K562 (cell line): ENCODE data around the gene COPS6. TPM values are rescaled to one million over a fixed set of nuclear protein-coding genes. Genes with fewer than 3 reads are reported as not detected.

ENCODE experiments used
- ADNP ChIP-seq: fragments of 200-800 bp; sonication (Bioruptor generic); IDR thresholded peaks from 2 replicates; pipeline ENCODE4 v1.6.1; 2016; ENCODE audit warnings: missing genetic modification characterization, missing compliant biosample characterization
- AFF1 ChIP-seq, 2 experiments: fragments of 450-650 bp; IDR thresholded peaks; 2 replicates each; pipeline ENCODE4 v1.6.1; 2018; ENCODE audit warnings: mild to moderate bottlenecking in 2 of 2, low read depth in 1 of 2; ENCODE audit not compliant: partially characterized antibody in 2 of 2
- ARID3A ChIP-seq: IDR thresholded peaks from 2 replicates; pipeline ENCODE4 v1.6.1; 2012; ENCODE audit warnings: low read depth, low read length, improper control_type of control experiment, borderline replicate concordance
- ATF1 ChIP-seq, 2 experiments: fragments of 450-650 bp in 1 of 2; IDR thresholded peaks; 2 replicates each; pipeline ENCODE4 v1.6.1; 2016; ENCODE audit warnings: missing compliant biosample characterization in 1 of 2, missing genetic modification characterization in 1 of 2
- ATF3 ChIP-seq, 2 experiments: fragments of 450-650 bp in 1 of 2; sonication (generic) in 1 of 2; formaldehyde crosslinking in 1 of 2; IDR thresholded peaks in 1 of 2; conservative IDR thresholded peaks in 1 of 2; 2 replicates each; pipeline versions ENCODE4 v1.6.1 to v1.8.1; 2016 to 2023; ENCODE audit warnings: mild to moderate bottlenecking in 2 of 2, moderate library complexity in 2 of 2, inconsistent platforms in 1 of 2, missing genetic modification reagents in 1 of 2
- BRD4 ChIP-seq: fragments of 200-600 bp; sonication (generic); IDR thresholded peaks from 2 replicates; pipeline ENCODE4 v1.6.1; 2017; ENCODE audit warnings: inconsistent platforms
- HMBOX1 ChIP-seq: sonication (generic); IDR thresholded peaks from 2 replicates; pipeline ENCODE4 v1.6.1; 2016
- KDM4B ChIP-seq, 2 experiments: fragments of 450-650 bp in 1 of 2; sonication (generic) in 1 of 2; IDR thresholded peaks; 2 replicates each; pipeline ENCODE4 v1.6.1; 2016 to 2017; ENCODE audit warnings: borderline replicate concordance in 2 of 2, antibody characterized with exemption in 1 of 2, low read depth in 1 of 2, mild to moderate bottlenecking in 1 of 2
- KLF10 ChIP-seq: fragments of 250-450 bp; sonication (Bioruptor Pico); IDR thresholded peaks from 2 replicates; pipeline ENCODE4 v1.6.1; 2021; ENCODE audit warnings: matching md5 sums
- MCM3 ChIP-seq: fragments of 450-650 bp; IDR thresholded peaks from 2 replicates; pipeline ENCODE4 v1.6.1; 2016
- NCOA4 ChIP-seq: fragments of 450-650 bp; IDR thresholded peaks from 2 replicates; pipeline ENCODE4 v1.6.1; 2018; ENCODE audit warnings: mild to moderate bottlenecking; ENCODE audit not compliant: partially characterized antibody
- NR2C1 ChIP-seq, 2 experiments: fragments of 450-650 bp; IDR thresholded peaks; 2 replicates each; pipeline ENCODE4 v1.6.1; 2017; ENCODE audit warnings: mild to moderate bottlenecking in 2 of 2, antibody characterized with exemption in 1 of 2, inconsistent platforms in 1 of 2, missing compliant biosample characterization in 1 of 2, missing genetic modification characterization in 1 of 2
- PHB2 ChIP-seq: fragments of 450-650 bp; IDR thresholded peaks from 2 replicates; pipeline ENCODE4 v1.6.1; 2017; ENCODE audit warnings: low read depth
- TEAD2 ChIP-seq: fragments of 450-650 bp; IDR thresholded peaks from 2 replicates; pipeline ENCODE4 v1.6.1; 2016; ENCODE audit warnings: missing genetic modification characterization, control low read depth, missing compliant biosample characterization
- ZKSCAN1 ChIP-seq: fragments of 150-350 bp; IDR thresholded peaks from 2 replicates; pipeline ENCODE4 v1.6.1; 2016; ENCODE audit warnings: low read depth, low read length
- ZNF316 ChIP-seq: fragments of 450-650 bp; IDR thresholded peaks from 2 replicates; pipeline ENCODE4 v1.6.1; 2016
- ZNF507 ChIP-seq: conservative IDR thresholded peaks from 2 replicates; pipeline ENCODE4 v1.6.1; 2017; ENCODE audit warnings: missing genetic modification characterization, missing compliant biosample characterization
- ZNF57 ChIP-seq: fragments of 450-650 bp; formaldehyde crosslinking; IDR thresholded peaks from 2 replicates; pipeline ENCODE4 v1.4.0; 2020; ENCODE audit warnings: mild to moderate bottlenecking, moderate library complexity
- polyA plus RNA-seq, 8 experiments: library from polyadenylated mRNA; depleted of rRNA in 4 of 8; stranded (reverse) in 5 of 8; unstranded in 3 of 8; fragments of >200 nt; fragmentation: Nextera tagmentation in 2 of 8; fragmentation: Illumina TruSeq in 1 of 8; extraction: Ambion mirVana in 2 of 8; extraction: Trizol in 1 of 8; gene quantifications; 2 replicates each; pipeline versions ENCODE4 v1.2.1 to v1.2.3, GENCODE V29; 2011 to 2014; ENCODE audit warnings: inconsistent platforms in 1 of 8, missing spikeins in 1 of 8
- total RNA-seq, 7 experiments: library from RNA; depleted of rRNA in 6 of 7; stranded (reverse); fragments of >200 nt in 6 of 7; fragmentation: Illumina TruSeq in 2 of 7; extraction: Trizol in 2 of 7; gene quantifications; 2 replicates each; pipeline versions ENCODE4 v1.2.1 to v1.2.3, GENCODE V29; 2011 to 2021; ENCODE audit warnings: low replicate concordance in 1 of 7

Gene COPS6
- total and polyA plus RNA-seq, 9 of the 15 experiments (the other 6 are each of a cell fraction or from before 2014, with no cell fraction given), result 63.0 to 331 (median 168) TPM

- TF ChIP-seq NR2C1 (IDR thresholded peaks at IDR 0.05) (peak; percentile 73), NR2C1 (tag; IDR thresholded peaks at IDR 0.05) (peak; percentile 57), ARID3A (no peak), HMBOX1 (no peak), ZNF316 (no peak), KLF10 (CRISPR knock-in tag) (no peak), ZKSCAN1 (no peak), ADNP (tag) (no peak), KDM4B (IDR thresholded peaks at IDR 0.05; ENCODE audit: borderline replicate concordance in 2 of 2, low read depth in 1 of 2) (peak in 1 of 2 experiments; percentile 48; a peak in 1 of 4 replicates), NCOA4 (no peak), ATF1 (CRISPR knock-in tag; IDR thresholded peaks at IDR 0.05) (peak; percentile 82), ATF1 (tag; IDR thresholded peaks at IDR 0.05) (peak; percentile 99), ZNF507 (tag) (no peak), PHB2 (no peak), BRD4 (peak; percentile 33; the same call in 1 of the 2 replicates), TEAD2 (tag) (no peak), ZNF57 (CRISPR knock-in tag) (no peak), MCM3 (no peak), AFF1 (IDR thresholded peaks at IDR 0.05; ENCODE audit: low read depth in 1 of 2, partially characterized antibody in 2 of 2) (peak in 1 of 2 experiments; percentile 66), ATF3 (IDR thresholded peaks at IDR 0.05) (no peak; the same call in 1 of the 2 replicates), ATF3 (CRISPR knock-in tag; conservative IDR thresholded peaks at IDR 0.05) (peak; percentile 77; the same call in 1 of the 2 replicates)
Observed at GRCh38 chr7:100049441-100050291, 39.1 kb upstream of the COPS6 start, which contains the start of gene ZSCAN21 (continued).
